GM23248 (cell line): Measurements from ENCODE around the gene CAMK2B.

ENCODE experiments used
- EZH2 ChIP-seq: fragments of 200-600 bp; sonication (generic); IDR thresholded peaks from 2 replicates; pipeline ENCODE4 v1.6.1; 2018; ENCODE audit warnings: antibody characterized with exemption, mild to moderate bottlenecking; ENCODE audit not compliant: insufficient read depth, poor library complexity, severe bottlenecking
- EZH2phosphoT487 ChIP-seq: fragments of 200-600 bp; sonication (generic); IDR thresholded peaks from 2 replicates; pipeline ENCODE4 v1.6.1; 2018; ENCODE audit warnings: antibody characterized with exemption, moderate library complexity, mild to moderate bottlenecking, low read depth; ENCODE audit not compliant: insufficient read depth

- no peak for TF ChIP-seq EZH2phosphoT487
- no peak for TF ChIP-seq EZH2
Observed at GRCh38 chr7:44278451-44279161, 46.8 kb downstream of the CAMK2B start.
